CD4-positive, alpha-beta T cell treated with Interferon alpha-2 for 1 hour (primary cell): Measurements from ENCODE around the gene GRK3.

Experiments used
- DNase-seq, 2 donors: peaks; one replicate each; pipeline ENCODE4 v3.0.0-alpha.2; 2020 to 2022

GRK3 gene

DNA sequence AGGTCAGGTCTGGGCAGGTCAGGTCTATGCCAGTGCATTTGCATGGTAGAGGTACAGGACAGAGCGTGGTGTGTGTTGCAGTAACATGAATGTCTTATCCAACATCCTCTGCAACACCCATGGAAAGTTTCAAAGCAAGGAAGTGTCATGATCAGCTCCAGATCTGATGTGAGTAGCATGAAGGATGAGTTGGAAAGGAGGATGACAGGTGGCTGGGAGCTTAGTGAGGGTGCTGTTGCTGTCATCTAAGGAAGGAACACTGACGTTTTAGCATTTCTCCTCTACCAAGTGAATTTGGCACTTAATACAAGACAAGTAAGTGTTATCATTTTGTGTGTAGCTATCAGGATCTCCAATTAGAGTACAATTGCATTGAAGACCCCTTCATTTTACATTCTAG lies 65.1 kb downstream of the GRK3 start:
- DNase-seq = no peak

DNA sequence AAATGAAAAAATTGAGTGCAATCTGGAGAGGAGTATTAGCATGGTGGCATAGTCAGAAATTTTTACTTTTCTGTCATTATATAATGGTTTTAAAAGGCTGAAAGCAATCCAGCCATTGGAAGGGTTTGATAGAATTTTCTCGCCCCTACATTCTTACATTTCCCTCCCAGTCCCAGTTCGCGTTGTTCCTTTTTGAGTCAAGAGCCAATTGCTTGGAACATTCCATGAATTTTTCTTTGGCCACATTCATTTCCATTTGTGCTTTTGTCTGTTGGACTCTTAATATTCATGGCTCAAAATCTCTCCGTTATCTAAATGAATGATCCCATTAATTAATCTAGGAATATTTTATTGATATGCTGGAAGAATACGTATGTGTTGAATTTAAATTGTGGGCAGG lies 66.0 kb downstream of the GRK3 start:
- DNase-seq = no peak

DNA sequence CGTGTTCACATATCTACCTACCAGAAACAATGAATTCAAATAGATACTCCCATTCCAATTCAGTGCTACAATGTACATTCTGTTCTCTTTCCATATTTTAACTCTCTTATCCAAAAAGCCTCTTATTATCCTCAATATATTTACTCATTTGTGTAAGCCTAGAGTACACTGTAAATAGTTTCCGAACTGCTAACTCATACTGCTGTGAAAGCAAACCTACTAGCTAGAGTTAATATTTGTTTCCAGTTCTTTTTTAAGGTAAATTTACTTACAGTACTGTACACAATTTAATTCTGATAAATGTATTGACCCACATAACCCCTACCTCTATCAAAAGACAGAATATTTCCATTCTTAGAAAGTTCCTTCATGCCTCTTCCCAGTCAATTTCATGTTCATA lies 71.8 kb downstream of the GRK3 start:
- DNase-seq = no peak

DNA sequence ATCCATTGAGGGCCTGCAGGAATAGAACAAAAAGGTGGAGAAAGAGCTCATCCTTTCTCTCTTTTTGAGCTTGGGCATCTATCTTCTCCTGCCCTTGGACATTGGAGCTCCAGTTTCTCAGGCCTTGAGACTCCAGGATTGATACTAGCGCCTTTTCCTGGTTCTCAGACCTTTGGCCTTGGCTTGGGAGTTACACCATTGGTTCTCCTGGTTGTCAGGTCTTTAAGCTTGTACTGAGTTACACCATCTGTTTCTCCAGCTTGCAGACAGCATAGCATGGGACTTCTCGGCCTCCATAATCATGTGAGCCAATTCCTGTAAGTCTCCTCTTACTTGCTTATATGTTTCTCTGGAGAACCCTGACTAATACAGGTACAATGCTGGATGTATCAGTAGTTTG lies 72.6 kb downstream of the GRK3 start:
- no peak for DNase-seq

DNA sequence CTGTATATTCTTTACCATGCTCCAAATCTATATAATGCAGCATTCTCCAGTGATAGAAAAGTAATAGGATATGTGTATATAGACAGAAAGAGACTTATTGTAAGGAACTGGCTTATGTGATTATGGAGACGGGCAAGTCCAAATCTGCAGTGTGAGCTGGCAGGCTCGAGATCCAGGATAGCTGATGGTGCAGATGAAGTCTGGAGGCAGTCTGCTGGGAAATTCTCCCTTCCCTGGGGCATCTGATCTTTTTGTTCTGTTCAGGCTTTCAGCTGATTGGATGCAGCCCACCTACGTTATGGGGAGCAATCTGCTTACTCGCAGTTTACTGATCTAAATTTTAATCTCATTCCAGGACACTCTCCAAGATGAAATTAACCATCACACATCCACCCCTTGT lies 73.2 kb downstream of the GRK3 start:
- no peak for DNase-seq

DNA sequence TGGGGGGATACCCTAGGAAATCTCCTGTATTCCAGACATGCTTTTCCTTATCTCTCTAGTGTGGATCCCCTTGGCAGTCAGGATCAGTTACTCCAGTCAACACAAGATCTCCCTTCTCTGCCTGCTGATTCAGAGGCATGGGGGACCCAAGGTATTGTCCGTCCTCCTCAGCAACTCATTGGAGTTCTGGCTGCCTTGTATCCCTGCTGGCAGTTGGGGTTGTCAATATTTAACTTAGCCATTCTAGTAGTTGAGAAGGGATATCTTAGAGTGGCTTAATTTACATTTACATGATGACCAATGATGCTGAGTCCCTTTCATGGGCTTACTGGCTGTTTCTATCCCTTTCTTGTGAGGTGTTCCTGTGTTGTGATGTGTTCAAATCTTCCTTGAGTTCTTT lies 74.2 kb downstream of the GRK3 start:
- DNase-seq = no peak

DNA sequence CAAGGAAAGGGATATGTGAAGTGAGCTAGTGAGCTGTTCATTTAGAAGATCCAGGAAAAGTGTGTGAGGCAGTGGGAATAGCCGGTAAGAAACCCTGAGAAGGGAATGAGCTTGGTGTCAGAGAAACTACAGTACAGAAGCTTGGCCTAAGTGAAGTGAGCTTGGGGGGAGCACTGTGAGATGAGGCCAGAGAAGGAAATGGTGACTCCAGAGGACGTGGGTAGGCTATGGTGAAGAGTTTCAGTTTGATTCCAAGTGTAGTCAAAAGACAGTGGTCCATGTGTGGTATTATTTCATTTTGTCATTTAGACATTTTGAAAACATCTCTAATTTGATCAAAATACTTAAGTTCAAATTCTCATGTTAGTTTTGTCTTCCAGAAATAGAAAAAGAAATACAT lies 77.2 kb downstream of the GRK3 start:
- no peak for DNase-seq

DNA sequence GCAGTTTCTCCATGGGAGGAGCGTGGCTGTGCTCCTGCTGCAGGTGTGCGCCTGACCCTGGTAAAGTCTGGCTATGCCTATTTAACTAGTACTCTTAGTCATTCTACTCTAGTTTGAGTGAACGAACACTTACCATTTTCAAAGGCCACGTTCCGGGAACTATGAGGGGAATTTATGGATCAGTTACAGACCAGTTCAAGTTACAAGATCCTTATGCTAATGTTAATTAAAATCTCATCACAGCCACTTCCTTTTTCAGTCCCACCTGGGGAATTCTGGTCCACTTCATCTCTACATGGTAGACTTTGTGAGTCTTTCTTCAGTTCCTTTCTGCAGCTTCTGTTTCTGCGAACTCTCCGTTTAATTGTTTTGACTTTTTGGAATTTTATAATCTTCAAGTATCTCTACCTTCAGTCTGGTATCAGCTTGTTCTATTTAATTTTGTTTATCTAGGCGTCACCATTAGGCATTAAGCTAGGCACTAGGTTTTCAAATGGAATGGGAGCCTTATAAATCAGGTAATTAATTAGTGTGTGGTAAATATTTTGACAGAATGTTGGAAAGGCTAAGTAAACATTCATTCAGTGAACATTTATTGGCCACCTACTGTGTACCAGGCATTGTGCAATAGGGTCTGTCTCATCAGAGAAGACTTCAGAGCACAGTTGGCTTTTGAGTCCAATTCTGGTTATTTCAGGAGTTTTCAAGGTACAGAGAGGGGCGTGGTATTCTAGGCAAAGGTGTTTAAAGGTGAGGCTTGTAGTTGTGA lies 78.9 kb downstream of the GRK3 start:
- DNase-seq = no peak

DNA sequence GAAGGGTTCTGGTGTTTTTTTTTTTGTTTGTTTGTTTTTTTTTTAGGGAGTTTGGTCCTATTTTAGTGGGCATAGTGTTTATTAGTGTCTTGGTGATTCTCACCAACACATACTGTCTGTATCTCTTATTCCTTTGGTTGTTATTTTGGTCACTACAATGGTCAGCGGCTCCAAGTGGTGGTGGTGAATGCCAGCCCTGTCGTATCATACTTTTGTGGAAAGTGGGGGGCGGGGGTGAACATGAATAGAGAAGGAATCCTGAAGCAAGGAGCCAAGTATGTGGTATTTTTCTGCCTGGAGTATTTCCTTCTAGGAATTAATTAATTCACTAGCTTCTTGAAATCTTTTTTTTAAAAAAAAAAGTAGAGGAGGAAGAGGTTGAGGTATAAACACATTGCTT lies 79.6 kb downstream of the GRK3 start:
- no peak for DNase-seq

DNA sequence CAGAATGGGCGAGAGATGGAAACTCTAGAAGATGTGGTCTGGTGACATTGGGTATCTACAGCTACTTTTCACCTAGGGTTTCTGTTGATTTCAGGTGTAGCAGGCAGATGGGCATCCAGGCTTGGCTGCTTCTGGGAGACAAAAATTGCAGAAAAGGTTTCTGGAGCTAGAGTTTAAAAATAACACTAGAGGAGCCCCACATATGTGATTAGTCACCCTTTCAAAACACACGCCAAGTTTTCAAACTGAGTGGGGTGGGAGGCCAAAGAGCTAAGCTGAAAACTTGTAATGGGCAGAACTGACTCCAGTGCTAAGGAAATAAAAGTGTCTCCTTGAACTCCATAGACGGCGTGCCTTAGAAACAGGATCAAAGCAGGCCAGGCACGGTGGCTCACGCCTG lies 80.8 kb downstream of the GRK3 start:
- no peak for DNase-seq

DNA sequence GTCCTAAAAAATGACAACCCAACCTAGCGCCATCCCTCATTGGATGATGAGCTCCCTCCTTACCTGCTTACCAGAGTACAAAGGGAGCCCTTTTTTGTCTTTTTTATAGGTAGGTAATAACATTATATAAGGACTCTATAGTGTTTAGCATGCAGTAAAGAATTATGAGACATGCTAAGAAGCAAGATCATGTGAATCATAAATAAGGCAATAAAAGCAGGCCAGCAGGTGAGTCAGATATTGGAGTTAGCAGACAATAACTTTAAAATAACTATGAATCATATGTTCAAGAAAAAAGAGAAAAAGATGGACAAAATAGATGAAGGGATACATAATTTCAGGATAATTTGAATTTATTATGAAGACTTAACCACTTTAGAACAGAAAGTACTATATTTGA lies 81.5 kb downstream of the GRK3 start:
- no peak for DNase-seq

DNA sequence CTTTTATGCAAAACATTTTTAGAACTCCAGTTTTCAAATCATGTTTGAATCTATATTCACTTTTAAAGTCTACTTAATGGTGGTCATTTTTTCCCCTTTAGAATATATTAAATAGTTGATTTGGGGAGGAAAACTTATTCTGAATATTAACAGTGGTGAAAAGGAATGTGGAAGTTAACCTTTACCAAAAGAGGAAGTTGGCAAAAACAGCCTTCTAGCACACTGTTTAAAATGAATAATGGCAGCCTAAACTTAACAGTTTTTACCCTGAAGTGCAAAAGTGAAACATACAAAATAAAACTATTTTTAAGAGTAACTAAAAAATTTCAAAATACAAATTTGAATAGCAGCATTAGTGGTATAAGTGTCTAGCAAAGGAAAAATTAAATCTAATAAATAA lies 86.4 kb downstream of the GRK3 start:
- DNase-seq = no peak

DNA sequence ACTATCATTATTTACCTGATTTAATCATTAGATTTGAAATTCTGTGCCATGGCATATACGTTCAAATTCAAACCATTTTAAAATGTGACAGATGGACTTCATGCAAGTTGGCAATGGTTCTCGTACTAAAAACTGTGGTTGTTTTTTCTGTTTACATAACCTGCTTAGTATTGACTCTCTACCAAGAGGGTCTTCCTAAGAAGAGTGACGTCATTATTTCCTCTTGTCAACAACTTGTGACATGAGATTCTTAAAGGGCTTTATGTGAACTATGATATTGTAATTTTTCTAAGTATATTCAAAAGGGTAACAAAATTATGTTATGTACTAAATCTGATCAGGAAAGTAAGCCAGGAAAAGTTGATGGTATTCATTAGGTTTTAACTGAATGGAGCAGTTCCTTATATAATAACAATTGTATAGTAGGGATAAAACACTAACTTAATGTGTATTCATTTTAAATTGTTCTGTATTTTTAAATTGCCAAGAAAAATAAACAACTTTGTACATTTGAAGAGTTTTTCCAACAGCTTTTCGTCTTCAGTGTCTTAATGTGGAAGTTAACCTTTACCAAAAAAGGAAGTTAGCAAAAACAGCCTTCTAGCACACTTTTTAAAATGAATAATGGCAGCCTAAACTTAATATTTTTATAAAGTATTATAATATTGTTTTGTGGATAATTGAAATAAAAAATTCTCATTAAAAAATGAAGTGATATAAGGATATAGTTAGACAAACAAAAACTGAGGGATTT lies 87.0 kb downstream of the GRK3 start:
- no peak for DNase-seq

DNA sequence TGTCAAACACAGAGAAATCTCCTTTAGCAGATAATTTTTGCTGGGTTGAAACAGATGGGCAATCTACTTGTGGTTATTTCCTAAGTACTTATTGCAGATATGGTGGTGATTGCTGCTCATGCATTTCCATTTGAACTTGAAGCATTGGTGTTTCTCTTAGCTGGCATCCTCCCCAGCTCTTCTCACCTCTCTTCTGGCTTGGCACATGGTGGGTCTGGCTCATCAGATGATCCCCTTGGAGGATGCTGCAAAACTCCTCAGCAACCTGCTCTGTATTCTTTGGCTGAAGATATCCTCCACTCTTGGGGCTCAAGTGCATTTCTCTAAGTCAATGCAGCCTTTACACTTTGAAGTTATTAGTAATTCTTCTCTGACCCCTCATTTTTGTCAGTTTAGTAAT lies 90.2 kb downstream of the GRK3 start:
- DNase-seq = no peak

DNA sequence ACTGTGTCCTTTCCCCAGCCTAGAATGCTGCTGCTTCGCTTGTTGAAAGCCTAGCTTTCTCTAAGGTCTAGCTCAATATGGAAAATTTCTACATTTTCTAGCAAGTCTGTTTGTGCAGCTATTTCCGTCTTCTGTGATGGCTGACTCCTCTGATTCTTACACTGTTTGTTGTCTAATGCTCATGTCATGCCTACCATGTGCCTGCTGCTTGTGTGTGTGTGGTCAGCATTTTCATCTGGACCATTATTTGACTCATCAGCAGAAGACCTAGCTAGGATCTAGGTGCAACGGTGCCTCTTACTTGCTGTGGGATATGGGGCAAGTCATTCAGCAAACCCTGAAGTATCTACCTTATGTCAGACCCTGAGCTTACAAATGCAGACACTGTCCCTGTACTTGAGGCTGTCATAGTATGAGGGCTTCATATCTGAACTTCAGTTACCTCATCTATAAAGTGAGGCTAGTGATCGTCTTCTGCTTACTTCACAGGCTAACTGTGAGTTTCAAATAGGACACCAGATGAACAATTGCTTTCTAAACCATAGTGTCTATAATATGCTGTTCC lies 91.0 kb downstream of the GRK3 start:
- DNase-seq = no peak

DNA sequence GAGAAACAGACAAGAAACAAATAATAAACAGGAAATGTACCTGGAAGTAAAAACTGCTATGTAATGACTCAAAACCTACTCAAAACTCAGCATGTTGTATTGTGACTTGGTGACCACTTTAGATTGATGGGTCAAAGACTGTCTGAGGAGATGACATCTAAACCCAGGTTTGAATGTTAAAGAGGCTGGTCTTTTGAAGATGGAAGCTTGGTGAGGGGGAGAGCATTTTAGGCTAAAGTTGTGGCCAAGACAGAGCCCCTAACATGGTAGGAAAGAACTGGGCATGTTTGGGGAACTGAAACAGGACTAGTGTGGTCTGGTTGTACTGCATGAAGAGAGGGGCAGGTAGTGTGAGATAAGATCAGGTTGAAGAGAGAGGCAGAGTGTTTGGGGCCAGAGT lies 92.2 kb downstream of the GRK3 start:
- DNase-seq = peak in 1 of 2 donors; percentile 6

DNA sequence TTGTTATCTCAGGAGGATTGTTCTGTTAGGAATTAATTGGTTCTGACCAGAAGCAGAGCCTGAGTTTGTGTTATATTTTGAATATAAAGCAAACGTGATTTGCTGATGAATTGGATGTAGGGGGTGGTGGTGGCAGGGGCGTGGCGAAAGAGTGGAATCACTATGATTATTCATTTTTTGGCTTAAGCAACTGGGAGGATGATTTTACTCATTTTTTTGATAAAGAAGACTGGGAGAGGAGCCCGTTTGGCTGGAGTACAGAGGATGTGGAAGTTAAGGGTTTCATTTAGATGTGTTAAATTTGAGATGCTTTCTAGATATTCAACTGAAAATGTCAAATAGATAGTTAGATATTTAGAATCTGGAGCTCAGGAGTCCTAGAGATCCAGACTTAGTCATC lies 94.2 kb downstream of the GRK3 start:
- no peak for DNase-seq

DNA sequence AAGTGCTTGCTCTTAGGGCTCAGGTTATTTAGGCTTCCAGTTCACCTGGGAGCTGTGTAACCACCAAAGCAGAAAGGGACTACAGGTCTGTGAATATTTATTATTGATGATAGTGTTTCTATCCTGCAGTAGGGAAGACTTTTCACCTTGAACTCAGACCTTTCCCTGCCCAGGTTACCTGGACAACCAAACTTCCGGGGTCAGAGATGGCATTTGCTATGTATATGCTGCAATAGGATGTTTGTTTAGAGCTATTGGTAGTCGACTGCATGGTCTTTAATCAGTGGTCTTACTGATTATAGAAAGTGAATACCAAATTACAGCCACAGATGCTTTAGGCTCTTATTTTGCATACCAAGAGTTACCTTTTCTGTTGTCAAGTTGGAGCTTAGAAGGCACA lies 94.9 kb downstream of the GRK3 start:
- DNase-seq = no peak

DNA sequence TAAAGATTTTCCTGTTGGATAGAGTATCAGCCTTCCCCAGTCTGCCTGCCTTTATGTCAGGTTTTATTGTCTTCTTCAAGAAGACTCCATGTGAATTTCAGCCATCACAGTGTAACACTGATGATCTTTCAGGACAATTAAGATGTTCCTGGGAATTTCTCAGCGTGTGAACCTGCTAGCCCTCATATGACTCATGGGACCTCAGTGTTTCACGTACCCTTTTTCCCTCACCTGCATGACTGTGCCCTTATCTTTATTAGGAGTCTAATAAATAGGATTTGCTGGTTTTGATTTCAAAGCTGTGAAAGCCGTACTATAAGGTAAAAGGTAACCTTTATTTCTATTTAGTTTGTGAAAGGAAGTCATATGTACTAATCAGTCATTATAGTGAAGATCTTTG lies 95.9 kb downstream of the GRK3 start:
- no peak for DNase-seq

DNA sequence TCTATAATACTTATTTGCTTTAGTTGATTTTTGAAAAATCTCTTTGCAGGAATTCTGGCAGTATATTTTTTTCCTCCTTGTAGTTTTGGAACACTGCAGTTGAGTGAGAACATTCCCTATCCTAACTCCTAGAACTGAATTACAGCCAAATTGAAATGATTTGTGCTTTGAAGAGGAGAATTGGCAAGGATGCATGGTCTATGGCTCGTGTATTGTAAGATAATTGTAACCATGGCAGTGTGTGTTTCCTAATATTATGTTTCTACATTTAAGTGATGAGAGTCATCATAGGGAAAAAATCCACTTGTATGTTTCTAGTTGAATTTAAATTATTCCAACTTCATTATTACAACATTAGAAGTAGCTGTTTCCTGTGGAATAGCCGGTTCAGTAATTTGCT lies 96.6 kb downstream of the GRK3 start:
- DNase-seq = no peak

DNA sequence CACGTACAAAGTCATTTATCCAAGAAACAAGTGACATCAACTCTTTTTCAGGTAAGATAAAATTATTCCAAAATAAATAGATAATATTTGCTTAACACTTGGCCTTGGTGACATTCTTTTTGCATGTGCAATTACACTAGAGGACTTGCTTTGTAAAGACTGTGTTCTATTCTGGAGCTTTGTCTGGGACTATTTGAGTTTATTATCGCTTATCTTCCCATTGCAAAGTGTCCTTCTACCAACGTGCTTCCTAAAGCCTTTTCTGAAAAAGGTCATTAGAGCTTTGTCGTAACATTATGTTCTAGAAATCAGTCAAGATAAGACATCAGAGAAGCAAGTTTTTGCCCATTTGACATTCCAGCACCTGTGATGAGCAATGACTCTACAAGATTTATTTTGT lies 99.2 kb downstream of the GRK3 start:
- no peak for DNase-seq

DNA sequence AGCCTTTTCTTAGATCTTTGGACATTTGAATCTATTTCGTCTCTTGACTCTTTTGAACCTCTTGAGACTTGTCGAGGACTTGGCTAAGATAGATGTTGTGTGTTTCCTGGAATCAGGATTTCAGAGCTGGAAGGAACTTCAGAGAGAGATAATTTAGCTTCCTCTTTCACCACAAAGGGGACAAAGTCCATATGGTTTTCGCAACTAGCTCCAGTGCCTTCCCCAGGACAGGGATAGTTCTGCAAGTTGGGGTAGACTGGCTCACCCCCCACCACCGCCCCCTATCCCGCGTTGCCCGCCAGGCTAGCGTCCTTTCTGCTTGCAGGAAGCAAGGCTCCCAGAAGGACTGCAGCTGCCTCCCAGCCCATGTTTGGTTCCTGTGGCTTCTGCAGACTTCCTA lies 101.8 kb downstream of the GRK3 start:
- DNase-seq = no peak

DNA sequence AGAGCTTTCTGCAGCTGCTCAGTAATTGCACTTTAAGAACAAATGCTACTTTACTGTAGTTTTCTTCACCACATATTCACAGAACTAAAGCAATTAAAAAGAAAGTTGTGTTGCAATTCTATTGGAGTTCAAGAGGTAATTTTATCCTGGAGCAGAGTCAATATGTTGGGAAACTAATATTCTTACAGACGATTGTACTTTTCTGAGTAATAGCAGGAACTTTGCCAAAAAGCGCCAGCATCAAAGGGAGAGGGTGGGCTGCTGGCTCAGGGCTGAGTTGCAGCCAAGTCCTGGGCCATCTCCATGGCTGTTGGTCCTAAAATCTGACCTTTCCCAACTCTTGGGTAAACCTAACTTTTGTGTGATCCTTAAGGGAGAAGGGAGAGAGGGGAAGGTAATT lies 104.0 kb downstream of the GRK3 start:
- no peak for DNase-seq

DNA sequence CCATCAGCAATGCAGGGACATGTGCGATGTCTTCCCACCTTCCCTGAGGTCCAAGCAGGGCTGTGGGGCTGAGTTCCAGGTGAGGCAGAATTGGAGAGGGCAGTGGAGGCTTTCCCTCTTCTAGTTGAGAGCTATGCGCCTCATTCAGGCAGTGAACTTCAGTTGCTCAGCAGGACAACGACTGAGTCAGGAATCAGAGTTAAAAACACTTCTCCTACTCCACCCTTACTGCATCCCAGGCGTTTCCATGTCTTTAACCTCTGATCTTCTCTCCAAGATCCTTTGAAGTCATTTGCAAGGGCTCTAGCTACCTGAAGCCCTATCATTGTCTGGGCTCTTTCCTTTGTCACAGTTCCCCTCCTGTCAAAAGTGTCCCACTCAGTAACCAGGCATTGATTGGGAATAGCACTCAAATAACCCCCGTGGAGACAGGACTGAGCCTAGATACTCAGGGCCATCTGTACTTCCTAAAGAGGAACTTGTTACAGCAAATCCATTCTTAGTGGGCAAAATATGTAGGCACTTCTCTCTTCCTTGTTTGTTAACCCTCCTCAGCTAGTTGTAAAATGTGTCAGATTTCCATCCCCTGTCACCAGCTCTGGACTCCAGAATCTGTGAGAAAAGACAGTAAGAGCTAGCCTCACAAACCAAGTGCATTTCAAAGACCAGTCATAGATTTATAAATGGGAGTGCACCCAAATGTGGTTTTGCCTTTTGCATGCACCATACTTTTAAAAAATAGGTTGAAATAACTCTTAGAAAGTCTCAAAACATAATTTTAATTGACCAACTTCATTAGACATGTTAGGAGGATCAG lies 105.0 kb downstream of the GRK3 start:
- DNase-seq = no peak
